GM19351 (cell line): ENCODE data around the gene CLMN.

ENCODE experiments used
- ATAC-seq: cut with Tn5 transposase; IDR thresholded peaks from one replicate; pipeline ENCODE4 v1.9.1; 2021; ENCODE audit warnings: mild to moderate bottlenecking, moderate library complexity; ENCODE audit not compliant: unreplicated experiment

CLMN gene

DNA sequence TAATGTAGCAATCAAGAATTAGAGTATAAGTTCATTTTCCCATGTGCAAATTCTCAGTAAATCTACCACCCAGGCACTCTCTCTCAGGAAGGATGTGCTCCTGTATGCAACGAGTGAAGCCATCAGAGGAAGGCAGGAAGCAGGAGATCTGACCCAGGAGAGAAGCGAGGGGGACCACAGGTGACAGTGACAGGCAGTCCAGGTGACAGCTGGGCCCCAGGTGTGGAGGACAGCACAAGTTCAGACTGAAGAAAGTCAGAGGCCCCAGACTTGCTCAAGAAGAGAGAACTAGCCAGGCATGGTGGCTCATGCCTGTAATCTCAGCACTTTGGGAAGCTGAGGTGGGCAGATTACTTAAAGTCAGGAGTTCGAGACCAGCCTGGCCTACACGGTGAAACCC, 13.8 kb downstream of the CLMN start:
- ATAC-seq, result no peak

DNA sequence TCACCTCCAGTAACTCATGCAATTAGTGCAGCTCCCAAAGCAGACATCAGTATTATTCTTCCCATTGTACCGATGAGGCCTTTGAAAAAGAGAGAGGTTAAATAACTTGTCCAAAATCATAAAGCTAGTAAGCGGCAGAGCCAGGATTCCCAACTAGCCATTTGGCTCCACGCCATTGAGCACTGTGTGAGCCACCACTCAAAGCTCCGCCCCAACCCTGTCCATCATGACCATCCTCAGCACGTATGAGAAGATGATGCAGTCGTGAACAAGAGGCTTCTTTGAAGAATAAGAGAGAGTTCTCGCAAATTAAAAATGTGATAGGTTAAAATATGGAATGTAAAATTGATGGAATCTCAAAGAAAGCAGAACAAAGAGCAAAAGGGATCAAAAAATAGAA, 14.6 kb downstream of the CLMN start:
- no peak for ATAC-seq

DNA sequence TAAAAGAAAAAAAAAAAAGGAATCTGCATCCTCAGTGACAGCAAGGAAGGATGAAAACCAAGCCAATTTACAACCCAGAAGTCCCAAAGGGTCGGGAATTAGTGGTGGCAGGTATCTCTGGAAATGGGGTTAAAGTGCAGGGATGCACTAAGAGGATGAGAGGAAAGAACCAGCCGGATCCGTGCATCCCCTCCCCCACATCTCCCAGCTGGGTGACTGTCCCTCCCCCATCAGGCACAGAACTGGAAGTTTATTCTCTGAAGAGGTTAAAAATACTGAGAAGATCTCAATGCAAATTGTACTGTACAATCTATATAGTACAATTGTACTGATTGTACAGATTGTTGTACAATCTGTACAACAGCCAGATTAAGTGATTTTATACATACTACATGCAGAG, 15.4 kb downstream of the CLMN start:
- no peak for ATAC-seq

DNA sequence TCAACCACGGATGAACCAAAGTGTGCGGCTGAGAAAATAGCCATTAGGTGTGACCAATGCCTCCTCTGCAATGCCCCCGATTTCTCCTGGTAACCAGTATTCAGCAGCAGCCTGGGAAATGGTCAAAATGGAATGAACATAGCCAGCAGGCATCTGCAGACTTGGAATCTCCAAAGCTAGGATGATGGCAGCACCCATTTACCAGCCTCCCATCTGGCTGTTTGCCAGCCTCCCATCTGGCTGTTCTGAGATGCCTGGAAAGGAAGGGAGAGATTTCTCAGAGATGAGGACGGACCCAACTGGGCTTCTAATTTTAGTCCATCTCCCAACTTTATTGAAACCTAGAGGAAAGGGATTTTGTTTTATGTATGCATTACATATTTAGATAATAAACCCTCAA, 16.2 kb downstream of the CLMN start:
- no peak for ATAC-seq

DNA sequence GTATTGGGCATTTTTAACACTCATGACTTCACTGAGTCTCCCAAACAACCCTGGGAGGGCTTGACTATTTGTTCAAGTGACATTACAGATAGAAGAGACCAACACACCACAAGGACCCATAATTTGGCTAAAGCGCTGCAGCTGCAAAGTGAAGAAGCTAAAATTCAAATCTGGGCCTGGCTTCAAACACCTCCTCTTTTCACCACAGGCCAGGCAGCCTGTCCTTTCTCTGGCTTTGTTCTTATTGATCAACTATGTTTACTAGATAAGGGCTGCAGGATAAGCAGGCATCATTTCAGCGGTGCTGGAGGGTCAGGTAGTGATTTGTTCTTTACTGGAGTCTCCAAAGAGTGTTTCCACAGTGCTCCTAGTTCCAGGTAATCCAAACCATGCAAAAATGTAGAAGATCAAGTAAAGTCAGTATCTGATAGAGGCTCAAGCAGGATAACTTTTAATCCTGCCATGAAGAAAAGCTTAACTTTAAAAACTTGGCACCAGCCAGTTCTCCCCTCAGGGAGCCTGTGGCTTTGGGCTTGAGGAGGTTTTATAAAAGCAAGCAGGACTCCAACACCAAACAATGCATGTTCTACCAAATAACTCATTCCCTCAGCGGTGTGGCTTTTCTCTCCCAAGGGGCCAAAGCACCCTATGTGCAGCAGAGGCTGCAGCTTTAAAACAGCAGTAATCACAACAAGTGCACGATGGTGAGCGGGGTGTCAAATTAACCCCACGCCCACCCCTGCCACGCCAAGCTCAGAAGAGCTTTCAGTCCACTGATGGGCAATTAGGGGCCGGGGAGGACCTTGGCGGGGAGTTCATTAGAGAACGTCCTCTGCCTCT, 16.8 kb downstream of the CLMN start:
- no peak for ATAC-seq

DNA sequence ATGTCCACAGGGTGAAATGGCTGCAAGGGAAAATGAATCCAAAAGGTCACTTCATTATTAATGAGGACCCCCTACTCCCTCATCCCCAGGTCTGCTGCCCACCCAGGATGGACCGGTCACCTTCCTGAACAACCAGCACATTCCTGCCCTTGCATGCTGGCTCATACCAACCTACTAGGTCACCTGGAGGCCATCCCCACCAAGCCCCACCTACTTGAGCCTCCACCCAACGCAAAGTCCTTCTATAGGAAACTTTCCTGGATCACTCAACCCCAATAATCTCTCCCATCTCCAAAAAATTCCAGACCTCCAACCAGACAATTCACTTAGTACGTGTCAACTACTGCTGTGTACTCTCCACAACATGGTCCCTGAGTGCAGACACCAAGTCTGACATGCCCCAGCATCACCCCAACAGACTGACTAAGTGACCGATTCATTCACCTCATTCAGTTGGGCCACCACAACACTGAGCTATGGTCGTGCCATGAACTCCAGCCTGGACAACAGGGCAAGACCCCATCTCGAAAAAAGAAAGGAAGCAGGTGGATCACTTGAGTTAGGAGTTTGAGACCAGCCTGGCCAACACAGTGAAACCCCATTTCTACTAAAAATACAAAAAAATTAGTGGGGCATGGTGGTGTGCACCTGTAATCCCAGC, 18.1 kb downstream of the CLMN start:
- no peak for ATAC-seq

DNA sequence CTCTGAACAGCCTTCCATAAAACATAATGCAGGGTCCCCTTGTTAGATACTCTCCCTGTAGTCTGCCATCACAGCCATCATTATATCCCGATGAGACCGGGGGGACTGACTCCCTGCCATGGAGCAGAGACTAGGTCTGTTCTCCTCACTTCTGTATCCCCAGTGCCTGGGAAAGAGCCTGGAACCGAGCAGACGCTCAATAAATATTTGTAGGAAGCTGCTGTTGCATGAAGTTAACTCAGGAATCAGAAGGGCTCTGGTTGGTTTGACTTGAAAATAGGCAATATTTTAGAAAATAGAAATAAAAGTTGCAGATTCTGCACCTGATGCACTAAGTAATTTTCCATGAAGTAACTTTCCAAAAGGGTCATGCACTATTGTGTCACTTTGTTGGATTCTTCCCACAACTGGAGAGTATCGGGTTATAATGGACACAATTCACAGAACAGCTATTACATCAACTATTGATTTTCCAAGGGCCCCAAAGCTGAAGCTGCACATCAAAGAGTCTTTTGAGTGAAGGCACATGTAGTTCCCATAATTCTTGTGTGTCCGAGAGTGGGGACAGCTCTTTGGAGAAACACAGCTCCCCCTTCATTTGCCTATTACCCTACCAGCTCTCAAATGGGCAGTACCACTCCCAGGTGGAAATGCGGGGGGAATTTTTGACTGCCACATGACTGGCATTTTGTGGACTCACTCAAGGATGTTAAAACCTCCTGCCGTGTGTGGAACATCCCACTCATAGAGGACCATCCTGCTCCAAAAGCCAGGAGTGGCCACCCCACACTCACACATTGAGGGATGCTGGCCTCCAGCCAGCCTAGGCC, 18.8 kb downstream of the CLMN start:
- no peak for ATAC-seq

DNA sequence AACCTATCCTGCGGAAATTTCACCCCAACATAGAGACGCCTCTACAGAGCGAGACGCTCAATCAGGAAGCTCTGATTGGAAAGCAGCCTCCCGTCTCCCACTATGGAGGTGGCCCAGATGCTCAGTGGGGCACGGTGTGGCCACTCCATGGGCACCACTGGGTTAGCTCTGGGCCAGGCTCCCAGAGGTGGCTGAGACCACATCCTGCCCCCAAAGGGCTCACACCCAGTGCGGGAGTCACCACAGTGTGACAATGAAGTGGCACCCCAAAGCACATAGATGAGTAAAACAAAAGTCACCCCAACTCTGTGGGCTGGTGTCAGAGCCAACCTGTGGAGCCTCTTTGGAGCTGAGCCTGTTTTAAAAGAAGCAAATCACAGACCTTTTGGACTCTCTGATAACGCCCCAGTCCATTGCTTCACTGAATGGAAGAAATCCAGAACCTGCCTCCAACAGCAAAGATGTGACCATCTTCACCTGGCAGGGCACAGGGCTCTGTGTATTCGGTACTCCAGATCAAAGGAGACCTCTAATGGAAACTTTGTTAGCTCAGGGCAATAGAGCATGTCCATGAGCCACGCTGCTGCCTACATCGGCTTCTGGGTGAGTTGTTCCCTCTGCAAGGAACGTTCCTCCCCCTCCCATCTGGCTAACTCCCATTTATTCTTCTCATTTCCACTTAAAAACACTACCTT, 19.6 kb downstream of the CLMN start:
- no peak for ATAC-seq

DNA sequence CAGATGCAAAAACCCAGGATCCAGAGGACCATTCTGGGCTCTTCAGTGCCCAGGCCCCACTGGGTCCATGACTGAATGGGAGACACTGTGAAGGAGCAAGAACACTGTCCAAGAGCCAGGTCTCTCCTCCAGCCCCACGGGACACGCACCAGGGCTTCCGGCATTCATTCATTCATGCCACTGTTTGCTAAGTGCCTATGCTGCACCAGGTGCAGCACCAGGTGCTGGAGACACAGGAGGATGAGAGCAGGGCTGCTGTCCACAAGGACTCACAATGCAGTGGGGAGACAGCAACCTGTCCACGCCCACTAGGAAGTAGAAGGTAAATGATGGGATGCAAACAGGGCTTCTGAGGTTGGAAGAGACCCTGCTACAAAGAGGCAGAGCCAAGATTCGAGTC, 20.4 kb downstream of the CLMN start:
- ATAC-seq, result no peak

DNA sequence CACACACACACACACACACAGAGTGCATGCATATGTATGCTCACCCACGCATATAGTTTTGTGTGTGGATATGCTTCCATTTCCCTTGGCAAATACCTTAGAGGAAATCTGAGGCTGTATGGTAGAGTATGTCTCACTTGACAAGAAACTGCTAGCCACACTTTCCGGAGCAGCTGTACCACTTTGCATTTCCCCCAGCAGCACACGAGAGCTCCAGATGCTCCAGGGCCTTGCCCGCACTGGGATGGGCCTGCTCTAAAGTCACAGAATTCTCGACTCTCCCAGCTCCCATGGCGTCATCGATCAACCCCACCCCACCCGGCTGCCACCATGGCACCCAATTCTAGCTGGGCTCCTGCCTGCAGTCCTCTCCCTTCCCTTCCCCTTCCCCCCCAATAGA, 21.9 kb downstream of the CLMN start:
- no peak for ATAC-seq

DNA sequence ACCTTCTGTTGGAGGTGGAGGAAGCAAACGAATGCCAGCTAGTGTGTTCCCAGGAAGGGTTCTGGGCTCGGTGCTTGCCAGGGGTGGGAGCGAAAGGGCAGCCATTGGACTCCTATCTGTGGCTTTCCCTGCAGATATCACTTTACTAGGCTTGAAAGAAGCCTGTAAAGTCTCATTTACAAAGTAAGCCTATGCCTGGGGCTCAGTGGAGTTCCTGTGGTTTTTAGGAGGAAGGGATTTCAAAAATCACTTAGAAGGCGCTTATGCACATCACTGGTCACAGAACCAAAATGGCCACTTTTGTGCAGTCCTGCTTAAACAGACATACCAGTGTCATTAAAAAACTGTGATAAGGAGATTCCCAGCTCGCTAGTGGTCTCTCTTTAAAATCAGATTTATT, 22.7 kb downstream of the CLMN start:
- no peak for ATAC-seq

DNA sequence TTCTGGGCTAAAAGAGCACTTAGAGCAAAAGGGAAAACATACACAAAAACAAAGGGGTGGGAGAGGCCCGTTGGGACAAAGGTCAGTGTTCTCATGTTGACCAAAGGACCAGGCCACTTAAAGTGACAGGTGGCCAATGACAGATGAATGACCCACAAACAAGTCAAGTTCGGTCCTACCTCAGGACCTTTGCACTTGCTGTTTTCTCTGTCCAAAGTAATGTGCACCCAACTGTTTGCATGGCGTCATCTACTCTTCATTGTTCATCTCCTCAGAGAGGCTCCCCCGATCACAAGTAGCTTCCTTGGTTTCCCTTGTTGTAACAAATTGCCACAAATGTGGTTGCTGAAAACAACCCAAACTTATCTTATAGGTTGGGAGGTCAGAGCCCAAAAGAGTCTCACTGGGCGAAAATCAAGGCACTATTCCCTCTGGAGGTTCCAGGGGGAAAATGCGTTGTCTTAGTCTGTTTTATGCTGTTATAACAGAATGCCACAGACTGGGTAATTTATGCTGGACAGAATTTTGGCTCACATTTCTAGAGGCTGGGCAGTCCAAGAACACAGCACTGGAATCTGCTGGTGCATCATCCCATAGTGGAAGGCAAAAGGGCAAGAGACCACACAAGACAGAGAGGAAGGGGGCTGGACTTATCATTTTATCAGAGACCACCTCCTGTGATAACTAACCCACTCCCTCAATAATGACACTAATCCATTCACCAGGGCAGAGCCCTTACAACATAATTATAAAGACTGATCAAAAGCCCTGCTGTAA, 23.9 kb downstream of the CLMN start:
- ATAC-seq, result no peak

DNA sequence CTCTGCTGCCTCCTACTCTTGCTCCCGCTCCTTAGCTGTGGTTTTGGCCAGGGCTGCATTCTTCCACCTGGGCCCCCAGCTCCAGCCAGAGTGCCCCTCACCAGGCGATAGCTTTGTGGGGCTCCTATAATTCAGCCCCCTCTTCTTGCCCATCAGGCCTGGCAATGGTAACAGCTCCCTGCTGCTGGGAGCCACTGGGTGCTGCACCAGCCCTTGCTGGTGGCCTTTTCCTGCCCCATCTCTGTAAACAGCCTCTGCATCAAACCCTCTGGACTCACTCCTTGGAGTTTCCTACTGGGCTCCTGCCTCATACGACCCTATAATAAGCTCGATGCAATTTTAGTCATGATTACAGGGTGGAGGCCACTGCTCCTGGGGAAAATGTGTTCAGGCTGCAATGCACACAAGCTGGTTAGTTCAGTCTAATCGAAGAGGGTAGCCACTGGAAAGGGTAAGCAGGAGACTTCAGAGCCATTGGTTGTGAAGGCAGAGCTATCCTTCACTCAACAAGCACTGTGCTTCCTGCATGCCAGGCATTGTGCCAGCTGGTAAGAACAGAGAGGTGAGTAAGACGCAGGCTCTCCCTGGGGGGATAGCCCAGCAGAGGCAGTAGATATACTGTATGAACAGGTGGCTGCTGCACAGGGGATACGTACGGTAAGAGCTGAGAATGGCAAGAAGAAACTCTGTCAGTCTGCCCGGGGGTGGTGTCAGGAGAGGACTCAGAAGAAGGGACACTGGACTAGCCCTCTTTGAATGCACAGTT, 24.7 kb downstream of the CLMN start:
- no peak for ATAC-seq

DNA sequence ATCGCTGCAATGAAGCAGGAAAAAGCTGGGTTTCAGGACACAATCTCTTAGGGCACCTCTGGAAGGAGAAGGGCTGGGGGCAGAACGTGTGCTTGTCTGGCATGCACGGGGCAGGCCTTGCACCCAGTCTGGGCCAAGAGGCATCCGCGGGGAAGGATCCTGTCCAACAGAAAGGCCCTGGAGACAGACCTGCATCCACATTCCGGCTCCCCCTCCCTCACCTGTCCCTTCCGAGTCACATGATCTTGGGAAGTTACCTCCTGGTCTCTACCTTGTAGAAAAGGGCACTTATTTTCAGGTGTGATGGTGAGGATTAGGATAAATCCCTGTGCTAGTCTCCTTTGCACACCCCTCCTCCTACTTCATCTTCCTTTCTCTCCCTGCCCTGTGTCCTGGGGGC, 25.4 kb downstream of the CLMN start:
- no peak for ATAC-seq

DNA sequence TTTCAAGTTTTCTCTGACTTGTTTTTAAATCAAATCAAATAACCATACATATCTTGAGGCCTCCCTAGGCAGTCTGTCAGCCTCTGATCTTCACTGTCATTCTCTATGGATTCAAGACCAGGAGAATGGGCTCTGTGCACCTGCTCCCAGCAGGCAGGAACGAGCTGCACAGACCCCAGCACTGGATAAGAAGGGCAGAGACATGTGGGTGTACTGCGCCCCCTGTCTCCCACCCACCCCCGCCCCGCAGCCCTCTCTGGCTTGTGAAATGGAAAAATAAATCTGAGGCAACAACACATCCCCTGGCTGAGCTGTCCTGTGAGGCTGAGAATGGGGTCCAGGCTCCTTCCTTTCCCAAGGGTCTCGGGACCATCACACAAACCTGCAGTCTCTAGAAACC, 26.3 kb downstream of the CLMN start:
- ATAC-seq, result no peak

DNA sequence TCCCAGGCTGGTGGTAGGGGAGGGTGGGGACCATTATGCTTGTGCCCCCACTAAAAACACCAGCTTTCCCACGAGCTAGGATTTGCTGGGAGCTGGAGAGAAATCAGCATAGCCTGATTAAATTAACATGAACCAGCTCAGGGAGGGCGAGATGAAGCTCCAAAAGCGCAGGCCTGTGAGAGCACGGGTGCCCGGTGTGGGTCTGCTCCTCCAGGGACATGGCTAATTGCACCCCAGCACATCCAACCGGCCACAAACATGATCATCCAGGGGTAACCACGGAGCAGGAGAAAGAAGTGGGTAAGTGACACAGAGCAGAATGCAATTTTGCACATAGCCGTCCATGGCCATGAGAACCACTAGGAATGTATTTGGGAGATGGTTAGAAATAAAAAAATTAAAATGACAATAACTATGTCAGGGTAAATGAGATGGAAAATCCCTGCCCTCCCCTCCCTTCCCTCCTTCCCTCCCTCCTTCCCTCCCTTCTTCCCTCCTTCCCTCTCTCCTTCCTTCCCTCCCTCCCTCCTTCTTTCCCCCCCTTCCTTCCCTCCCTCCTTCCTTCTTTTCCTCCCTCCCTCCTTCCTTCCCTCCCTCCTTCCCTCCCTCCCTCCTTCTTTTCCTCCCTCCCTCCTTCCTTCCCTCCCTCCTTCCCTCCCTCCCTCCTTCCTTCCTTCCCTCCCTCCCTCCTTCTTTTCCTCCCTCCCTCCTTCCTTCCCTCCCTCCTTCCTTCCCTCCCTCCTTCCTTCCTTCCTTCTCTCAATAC, 26.9 kb downstream of the CLMN start:
- ATAC-seq, result no peak

DNA sequence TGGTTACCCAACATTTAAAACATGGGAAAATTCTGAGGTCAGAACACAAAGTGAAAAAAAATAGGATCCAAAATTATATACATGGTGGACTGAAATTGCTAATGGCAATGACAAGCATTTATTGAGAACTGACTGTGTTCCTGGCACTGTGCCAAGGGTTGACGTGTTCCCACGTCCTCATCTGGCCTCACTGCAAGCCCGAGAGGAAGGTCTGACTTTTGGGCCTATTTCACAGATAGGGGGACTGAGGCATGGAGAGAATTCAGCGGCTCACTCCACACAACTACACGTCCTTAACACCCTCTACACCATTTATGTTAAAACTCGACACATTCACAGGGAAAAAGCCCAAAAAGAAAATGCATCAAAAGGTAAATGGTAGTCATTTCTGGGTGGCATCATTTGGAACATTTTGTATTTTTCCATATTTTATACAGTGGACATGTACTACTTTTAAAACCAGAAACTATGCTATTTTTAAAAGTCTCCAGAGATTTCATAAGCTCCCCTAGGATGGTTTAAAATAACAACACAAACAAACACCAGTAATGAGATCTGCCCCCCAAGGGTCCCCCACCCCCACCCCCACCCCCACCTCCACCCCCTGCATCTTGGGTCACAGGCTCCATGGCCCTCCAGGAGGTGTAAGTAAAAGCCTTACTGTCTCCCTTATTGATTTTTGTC, 27.7 kb downstream of the CLMN start:
- ATAC-seq, result no peak

DNA sequence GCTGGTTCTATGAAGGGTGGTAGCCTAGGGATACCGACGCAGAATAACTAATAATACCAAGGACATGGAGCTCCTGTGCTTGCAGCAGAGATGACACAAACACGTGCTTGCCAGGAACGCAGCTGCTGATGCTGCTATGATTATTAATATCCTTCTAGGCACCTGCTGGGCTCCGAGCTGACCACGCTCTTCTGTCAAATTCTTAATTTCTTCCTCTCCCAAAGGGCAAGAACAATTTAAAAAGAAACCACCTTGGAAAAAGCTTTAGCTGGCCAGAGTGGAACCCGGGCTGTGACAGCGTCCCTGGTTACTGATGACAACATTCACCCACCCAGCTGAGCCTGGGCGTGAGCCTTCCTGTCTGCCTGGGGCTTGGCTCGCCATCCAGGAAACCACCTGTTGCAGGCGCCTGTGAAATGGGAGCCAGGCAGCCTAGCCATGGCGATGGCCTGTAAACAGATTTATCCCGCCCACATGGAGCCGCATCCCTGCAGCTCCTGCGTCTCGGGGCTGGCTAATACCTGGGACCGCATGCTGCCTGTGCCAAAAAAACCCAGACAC, 28.8 kb downstream of the CLMN start:
- ATAC-seq, result no peak
